Stomach (tissue), 4 donors: Measurements from ENCODE around the gene EXOC4.

Source experiments
- CTCF ChIP-seq, 7 experiments: fragments of 450-650 bp in 4 of 7; fragments of 200-600 bp in 3 of 7; sonication (generic) in 3 of 7; IDR thresholded peaks; one replicate each; pipeline ENCODE4 v1.5.1; 2016 to 2019; ENCODE audit warnings: antibody characterized with exemption in 7 of 7, control low read depth in 2 of 7, mild to moderate bottlenecking in 1 of 7
- POLR2A ChIP-seq, 4 donors: fragments of 450-650 bp; IDR thresholded peaks; one replicate each; pipeline ENCODE4 v1.6.1; 2016; ENCODE audit warnings: antibody characterized with exemption in 4 of 4, control low read depth in 2 of 4, mild to moderate bottlenecking in 1 of 4, moderate library complexity in 1 of 4

DNA sequence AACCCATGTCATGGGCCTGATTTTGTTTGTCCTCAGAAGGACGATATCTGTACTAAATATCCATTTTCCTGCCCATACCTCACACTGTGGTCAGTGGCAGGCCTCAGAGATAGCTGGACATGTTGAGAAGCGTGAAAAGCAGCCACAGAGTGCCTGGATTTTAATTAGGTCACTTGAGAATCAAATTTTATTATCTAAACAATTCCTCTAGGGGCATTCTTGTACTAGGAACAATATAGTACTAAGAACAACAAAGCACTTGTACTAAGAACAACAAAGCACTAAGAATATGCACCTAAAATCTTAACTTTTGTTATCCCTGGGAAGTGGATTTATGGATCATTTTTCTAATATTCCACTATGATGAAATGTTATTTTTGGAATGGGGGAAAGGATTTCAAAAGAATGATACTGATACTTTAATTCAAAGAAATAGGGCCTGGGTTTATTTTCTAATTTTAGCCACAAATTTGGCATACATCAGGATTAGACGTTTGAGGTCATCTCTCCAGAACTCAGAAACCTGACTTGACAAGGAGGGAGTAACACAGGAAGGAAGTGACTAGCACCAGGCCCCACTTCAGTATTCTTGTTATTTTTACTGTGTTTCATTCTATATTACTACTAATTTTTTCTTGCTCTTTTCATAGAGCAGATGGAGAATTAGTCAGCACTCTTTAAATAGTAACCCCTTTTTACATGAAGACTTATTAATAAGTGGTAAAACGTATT, 112.2 kb downstream of the EXOC4 start:
- TF ChIP-seq CTCF (IDR thresholded peaks at IDR 0.05) = no peak
- TF ChIP-seq POLR2A (IDR thresholded peaks at IDR 0.05) = no peak
